GM12801 (cell line): ENCODE measurements around the gene PDLIM5.

Experiments used
- CTCF ChIP-seq: IDR thresholded peaks from one replicate; pipeline ENCODE4 v1.5.1; 2011; ENCODE audit warnings: control low read depth; ENCODE audit not compliant: insufficient read length; ENCODE audit errors: extremely low read depth

The PDLIM5 gene

GRCh38 chr4:94669672-94670664 lies 218.2 kb downstream of the PDLIM5 start:
- TF ChIP-seq CTCF: no peak

- no peak for TF ChIP-seq CTCF
Measured at GRCh38 chr4:94671113-94671512, 219.4 kb downstream of the PDLIM5 start.

- no peak for TF ChIP-seq CTCF
Measured at GRCh38 chr4:94673961-94674360, 222.2 kb downstream of the PDLIM5 start.

- TF ChIP-seq CTCF: no peak
Measured at GRCh38 chr4:94676970-94677369, 225.2 kb downstream of the PDLIM5 start.

- no peak for TF ChIP-seq CTCF
Measured at GRCh38 chr4:94678896-94679295, 227.2 kb downstream of the PDLIM5 start.

- no peak for TF ChIP-seq CTCF
Measured at GRCh38 chr4:94680176-94680862, 228.6 kb downstream of the PDLIM5 start.

- TF ChIP-seq CTCF: no peak
Measured at GRCh38 chr4:94686086-94686485, 234.3 kb downstream of the PDLIM5 start.
